NT2/D1 (cell line): ENCODE results near the gene TMEM116.

Experiments used
- DNase-seq: peaks from one replicate; pipeline ENCODE4 v3.0.0-alpha.2; 2011; ENCODE audit warnings: low read depth, low spot score
- H3K27me3 ChIP-seq: 2 replicates; pipeline ENCODE4 v1.6.0; 2011; ENCODE audit warnings: mild to moderate bottlenecking; ENCODE audit not compliant: insufficient read length, insufficient read depth
- H3K36me3 ChIP-seq: 2 replicates; pipeline ENCODE4 v1.6.1; 2011; ENCODE audit warnings: mild to moderate bottlenecking, low read length, mixed read lengths; ENCODE audit not compliant: insufficient read depth, insufficient read length
- H3K4me1 ChIP-seq: 2 replicates; pipeline ENCODE4 v1.5.1; 2011; ENCODE audit not compliant: insufficient read depth, insufficient read length
- H3K4me3 ChIP-seq: 2 replicates; pipeline ENCODE4 v1.5.1; 2011; ENCODE audit warnings: low read depth; ENCODE audit not compliant: insufficient read length
- H3K9ac ChIP-seq: 2 replicates; pipeline ENCODE4 v1.6.0; 2011; ENCODE audit warnings: low read depth; ENCODE audit not compliant: insufficient read length
- H3K9me3 ChIP-seq: 2 replicates; pipeline ENCODE4 v1.5.1; 2011; ENCODE audit warnings: mild to moderate bottlenecking, low read length; ENCODE audit not compliant: insufficient read depth
- SUZ12 ChIP-seq: IDR thresholded peaks from 2 replicates; pipeline ENCODE4 v1.6.1; 2011; ENCODE audit not compliant: insufficient read length, insufficient read depth; ENCODE audit errors: extremely low read depth
- YY1 ChIP-seq: IDR thresholded peaks from 2 replicates; pipeline ENCODE4 v1.6.1; 2011; ENCODE audit not compliant: insufficient read length, insufficient read depth
- ZNF274 ChIP-seq: IDR thresholded peaks from 2 replicates; pipeline ENCODE4 v1.6.1; 2011; ENCODE audit warnings: mild to moderate bottlenecking, low read depth, low read length

TMEM116 gene

GRCh38 chr12:111881716-111882115 lies 131.2 kb downstream of the TMEM116 start:
- no peaks in the 10 kb centered on the region for H3K4me1 ChIP-seq
- H3K9ac ChIP-seq, result no peak overlapping the region
- H3K36me3 ChIP-seq, result peaks cover 87% of the 10 kb centered on the region
- H3K9me3 ChIP-seq, result peaks cover 4% of the 10 kb centered on the region; the same call in 1 of the 2 replicates
- H3K4me3 ChIP-seq, result no peak overlapping the region
- TF ChIP-seq SUZ12 (no peak), YY1 (no peak), ZNF274 (no peak)
- H3K27me3 ChIP-seq, result no peaks in the 10 kb centered on the region
- DNase-seq, result no peak
